NCI-H1436 (cell line): ENCODE measurements around the gene KIF23.

Experiments
- DNase-seq: peaks from one replicate; lab custom pipeline; 2025; lab: John Stamatoyannopoulos, UW

The KIF23 gene

GRCh38 chr15:69491038-69491505 is 76.9 kb downstream of the KIF23 start:
- DNase-seq: no peak

GRCh38 chr15:69493406-69493805 is 79.3 kb downstream of the KIF23 start:
- no peak for DNase-seq

GRCh38 chr15:69496001-69496400 is 81.9 kb downstream of the KIF23 start:
- no peak for DNase-seq

GRCh38 chr15:69497076-69497475 is 82.9 kb downstream of the KIF23 start:
- no peak for DNase-seq

GRCh38 chr15:69497667-69498066 is 83.5 kb downstream of the KIF23 start:
- no peak for DNase-seq
